Measurements from ENCODE around the gene DEFB108B.
"Not testable (repeated sequence)": the region's sequence is repeated elsewhere in the genome, so short reads cannot be mapped to it uniquely, and the experiment has no call there.

GRCh38 chr11:71794386-71795040, 38.5 kb upstream of the DEFB108B start:
- TF ChIP-seq EZH2phosphoT487 (IDR thresholded peaks at IDR 0.05; ENCODE audit: insufficient read depth, low read depth); EZH2 (IDR thresholded peaks at IDR 0.05; ENCODE audit: insufficient read depth, poor library complexity, severe bottlenecking): not testable (repeated sequence)
